Coronary artery (tissue), 2 donors: Measurements from ENCODE around the gene GALK2.
A peak's percentile ranks its signal among the peaks of the same experiment; 100 is the strongest.
"Not testable (repeated sequence)": the region's sequence is repeated elsewhere in the genome, so short reads cannot be mapped to it uniquely, and the experiment has no call there.

Source experiments
- DNase-seq: peaks from one replicate; pipeline ENCODE4 v3.0.0-alpha.2; 2017; ENCODE audit warnings: low spot score
- H3K27ac ChIP-seq, 2 donors: fragments of 200-600 bp; sonication (generic); one replicate each; pipeline ENCODE4 v1.5.1; 2016 to 2019
- H3K4me3 ChIP-seq: fragments of 200-600 bp; sonication (generic); 2 replicates; pipeline ENCODE4 v1.5.1; 2016; ENCODE audit warnings: mild to moderate bottlenecking, moderate library complexity
- CTCF ChIP-seq: fragments of 200-600 bp; sonication (generic); IDR thresholded peaks from one replicate; pipeline ENCODE4 v1.5.1; 2019; ENCODE audit warnings: antibody characterized with exemption

Gene GALK2

GRCh38 chr15:49255966-49256759, 86.1 kb downstream of the GALK2 start:
- DNase-seq = no peak
- Histone ChIP-seq H3K4me3 (no peak overlapping the region), H3K27ac (no peak overlapping the region)
- TF ChIP-seq CTCF = no peak

- not testable (repeated sequence) for H3K4me3 ChIP-seq, DNase-seq, H3K27ac ChIP-seq
These were observed 95.1 kb downstream of the GALK2 start for GRCh38 chr15:49265117-49265516.

- Histone ChIP-seq H3K4me3 (no peak overlapping the region), H3K27ac (no peak overlapping the region)
- no peak for TF ChIP-seq CTCF
- no peak for DNase-seq
These were observed 95.9 kb downstream of the GALK2 start for GRCh38 chr15:49265911-49266310.

- no peak for TF ChIP-seq CTCF
- peak overlapping the region; percentile 4 for H3K4me3 ChIP-seq
- peak overlapping the region; percentile 59 to 61 for H3K27ac ChIP-seq
- DNase-seq = peak; percentile 75
These were observed 100.7 kb downstream of the GALK2 start for GRCh38 chr15:49270541-49271421.

GRCh38 chr15:49273734-49274318, 103.8 kb downstream of the GALK2 start:
- no peak overlapping the region for H3K4me3 ChIP-seq
- TF ChIP-seq CTCF = no peak
- H3K27ac ChIP-seq = peak overlapping the region in 1 of 2 donors; percentile 24
- no peak for DNase-seq

- Histone ChIP-seq H3K4me3 (no peak overlapping the region), H3K27ac (no peak overlapping the region)
- no peak for TF ChIP-seq CTCF
- DNase-seq = no peak
These were observed 108.7 kb downstream of the GALK2 start for GRCh38 chr15:49278751-49279150.
